Ascending aorta (tissue), 2 donors: ENCODE data around the gene SPATA4. TPM values are rescaled to one million over a fixed set of nuclear protein-coding genes. Genes with fewer than 3 reads are reported as not detected.

Experiments
- DNase-seq, 2 donors: peaks; one replicate each; pipeline ENCODE4 v3.0.0-alpha.2; 2019; ENCODE audit warnings: low spot score in 2 of 2
- H3K27ac ChIP-seq, 2 donors: fragments of 200-600 bp; sonication (generic); one replicate each; pipeline ENCODE4 v1.5.1; 2016 to 2017; ENCODE audit warnings: mild to moderate bottlenecking in 1 of 2
- H3K27me3 ChIP-seq: fragments of 200-600 bp; sonication (generic); one replicate; pipeline ENCODE4 v1.5.1; 2017
- H3K36me3 ChIP-seq, 2 donors: fragments of 200-600 bp; sonication (generic); one replicate each; pipeline ENCODE4 v1.5.1; 2016
- H3K4me1 ChIP-seq, 2 donors: fragments of 200-600 bp; sonication (generic); one replicate each; pipeline ENCODE4 v1.5.1; 2016 to 2017; ENCODE audit warnings: mild to moderate bottlenecking in 1 of 2
- H3K4me3 ChIP-seq, 2 donors: fragments of 200-600 bp; sonication (generic); one replicate each; pipeline ENCODE4 v1.5.1; 2016 to 2017; ENCODE audit warnings: mild to moderate bottlenecking in 1 of 2
- H3K9me3 ChIP-seq, 2 donors: fragments of 200-600 bp; sonication (generic); one replicate each; pipeline ENCODE4 v1.5.1; 2016
- intact Hi-C: fragments of 100-400 bp; cut with DNase I; formaldehyde crosslinking; loops from one replicate; pipeline ENCODE4 v1.15.1; 2023
- total RNA-seq: library from RNA; depleted of rRNA; stranded (reverse); fragments of >200 nt; gene quantifications from one replicate; pipeline ENCODE4 v1.1.0, GENCODE V29; 2016
- TF ChIP-seq, protein P1 (sequence below), 3 experiments: fragments of 200-600 bp in 2 of 3; fragments of 450-650 bp in 1 of 3; sonication (generic) in 2 of 3; IDR thresholded peaks; one replicate each; pipeline ENCODE4 v1.5.1; 2016 to 2019; ENCODE audit warnings: antibody characterized with exemption in 3 of 3, mild to moderate bottlenecking in 1 of 3, moderate library complexity in 1 of 3

The SPATA4 gene
- total RNA-seq, 1 donor from 2014 or later, result not detected

DNA sequence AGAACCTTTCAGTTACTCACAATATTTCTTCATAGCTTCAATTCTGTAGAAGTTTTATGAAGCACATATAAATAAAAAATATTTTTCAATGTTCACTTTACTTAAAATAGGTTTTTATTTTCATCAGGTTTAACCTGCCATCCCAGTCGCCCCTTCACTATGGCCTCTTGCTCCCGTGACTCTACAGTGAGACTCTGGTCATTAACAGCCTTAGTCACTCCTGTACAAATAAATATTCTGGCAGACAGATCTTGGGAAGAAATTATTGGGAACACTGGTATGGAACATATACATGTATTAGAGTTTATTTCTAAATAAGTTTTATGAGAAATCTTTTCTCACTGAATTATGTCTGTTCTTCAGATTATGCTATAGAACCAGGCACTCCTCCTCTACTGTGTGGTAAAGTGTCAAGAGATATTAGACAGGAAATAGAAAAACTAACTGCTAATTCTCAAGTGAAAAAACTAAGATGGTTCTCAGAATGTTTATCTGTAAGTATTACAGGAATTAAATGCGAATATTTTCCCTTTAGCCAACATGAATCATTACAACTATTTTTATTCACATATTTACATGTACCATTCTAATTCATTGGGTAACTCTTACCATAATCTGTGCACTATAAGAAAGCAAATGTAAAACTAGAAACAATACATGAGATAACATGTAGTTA, 45.6 kb downstream of the SPATA4 start:
- DNase-seq, result no peak
- TF ChIP-seq, protein P1, sequence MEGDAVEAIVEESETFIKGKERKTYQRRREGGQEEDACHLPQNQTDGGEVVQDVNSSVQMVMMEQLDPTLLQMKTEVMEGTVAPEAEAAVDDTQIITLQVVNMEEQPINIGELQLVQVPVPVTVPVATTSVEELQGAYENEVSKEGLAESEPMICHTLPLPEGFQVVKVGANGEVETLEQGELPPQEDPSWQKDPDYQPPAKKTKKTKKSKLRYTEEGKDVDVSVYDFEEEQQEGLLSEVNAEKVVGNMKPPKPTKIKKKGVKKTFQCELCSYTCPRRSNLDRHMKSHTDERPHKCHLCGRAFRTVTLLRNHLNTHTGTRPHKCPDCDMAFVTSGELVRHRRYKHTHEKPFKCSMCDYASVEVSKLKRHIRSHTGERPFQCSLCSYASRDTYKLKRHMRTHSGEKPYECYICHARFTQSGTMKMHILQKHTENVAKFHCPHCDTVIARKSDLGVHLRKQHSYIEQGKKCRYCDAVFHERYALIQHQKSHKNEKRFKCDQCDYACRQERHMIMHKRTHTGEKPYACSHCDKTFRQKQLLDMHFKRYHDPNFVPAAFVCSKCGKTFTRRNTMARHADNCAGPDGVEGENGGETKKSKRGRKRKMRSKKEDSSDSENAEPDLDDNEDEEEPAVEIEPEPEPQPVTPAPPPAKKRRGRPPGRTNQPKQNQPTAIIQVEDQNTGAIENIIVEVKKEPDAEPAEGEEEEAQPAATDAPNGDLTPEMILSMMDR (IDR thresholded peaks at IDR 0.05), result no peak
- Histone ChIP-seq H3K9me3 (no peaks in the 10 kb centered on the region), H3K27me3 (no peaks in the 10 kb centered on the region), H3K4me1 (no peaks in the 10 kb centered on the region), H3K27ac (no peak overlapping the region), H3K4me3 (no peak overlapping the region), H3K36me3 (no peaks in the 10 kb centered on the region)
- intact Hi-C loops, result loop anchor here (1.0 to 5.0 kb wide), 2 partner anchors 37 to 191 kb away; no protein-coding TSS in a partner anchor

DNA sequence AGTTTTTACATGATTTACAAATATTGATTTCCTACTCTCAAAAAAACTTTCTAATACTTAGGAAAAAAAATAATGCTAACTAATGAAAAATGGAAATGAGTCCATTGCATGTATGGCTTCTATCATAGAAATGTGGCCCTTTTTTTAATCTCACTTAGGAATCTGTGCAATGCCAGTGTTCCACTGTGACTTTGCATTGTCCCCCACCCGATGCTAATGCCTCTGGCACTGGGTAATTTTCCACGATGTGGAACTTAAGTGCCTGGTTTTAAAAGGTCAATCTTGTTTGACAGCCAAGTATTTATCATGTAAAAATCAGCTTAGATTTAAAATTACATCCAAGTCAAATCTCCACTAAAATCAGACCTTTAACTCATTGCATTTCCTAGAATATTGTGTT, 53.1 kb downstream of the SPATA4 start:
- intact Hi-C loops, result no loop called here
- TF ChIP-seq, protein P1 (IDR thresholded peaks at IDR 0.05), result no peak
- H3K4me3 ChIP-seq, result no peak overlapping the region
- H3K27ac ChIP-seq, result no peak overlapping the region
- H3K4me1 ChIP-seq, result no peaks in the 10 kb centered on the region
- H3K9me3 ChIP-seq, result no peaks in the 10 kb centered on the region
- no peaks in the 10 kb centered on the region for H3K27me3 ChIP-seq
- no peak for DNase-seq
- H3K36me3 ChIP-seq, result no peaks in the 10 kb centered on the region

DNA sequence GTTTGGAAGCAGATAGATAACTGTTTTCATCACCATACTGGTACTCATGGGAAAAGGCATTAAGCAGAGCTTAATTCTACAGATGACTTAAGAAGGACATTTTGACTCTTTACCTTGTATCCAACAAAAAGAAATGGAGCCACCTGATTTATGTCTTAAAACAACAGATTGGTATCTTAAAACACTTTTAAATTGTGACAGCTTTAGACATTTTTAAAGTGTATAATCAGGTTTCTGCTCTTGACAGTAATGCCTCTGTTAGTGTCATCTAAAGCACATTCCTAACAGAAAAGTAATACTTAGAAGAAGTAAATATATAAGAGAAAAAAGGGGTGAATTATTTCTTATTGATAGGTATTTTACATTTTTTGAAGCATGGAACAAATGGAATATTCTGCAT, 55.9 kb downstream of the SPATA4 start:
- no peak overlapping the region for H3K4me3 ChIP-seq
- no peak for DNase-seq
- H3K27ac ChIP-seq, result no peak overlapping the region
- H3K36me3 ChIP-seq, result no peaks in the 10 kb centered on the region
- no peaks in the 10 kb centered on the region for H3K27me3 ChIP-seq
- intact Hi-C loops, result no loop called here
- TF ChIP-seq, protein P1 (IDR thresholded peaks at IDR 0.05), result no peak
- H3K4me1 ChIP-seq, result no peaks in the 10 kb centered on the region
- H3K9me3 ChIP-seq, result no peaks in the 10 kb centered on the region

DNA sequence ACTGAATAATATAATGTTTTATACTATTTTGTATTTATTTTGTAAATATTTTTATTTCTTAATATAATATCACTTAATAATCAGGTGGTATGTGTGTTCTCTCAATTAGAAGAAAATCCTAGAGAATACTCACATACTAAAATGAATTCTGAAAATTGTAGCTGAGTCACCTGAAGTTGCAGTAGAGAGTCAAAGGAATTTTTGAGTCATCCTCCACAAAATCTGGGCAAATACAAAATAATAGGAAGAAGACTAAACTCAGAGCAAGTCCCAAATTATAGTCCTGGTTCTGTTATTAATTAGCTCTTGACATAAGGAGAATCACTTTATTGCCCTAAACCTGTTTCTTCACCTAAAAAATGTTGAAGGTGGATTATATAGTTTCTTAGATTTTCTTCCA, 57.8 kb downstream of the SPATA4 start:
- H3K27ac ChIP-seq, result no peak overlapping the region
- no peaks in the 10 kb centered on the region for H3K27me3 ChIP-seq
- no peaks in the 10 kb centered on the region for H3K4me1 ChIP-seq
- H3K9me3 ChIP-seq, result no peaks in the 10 kb centered on the region
- intact Hi-C loops, result no loop called here
- no peak for DNase-seq
- TF ChIP-seq, protein P1 (IDR thresholded peaks at IDR 0.05), result no peak
- no peak overlapping the region for H3K4me3 ChIP-seq
- no peaks in the 10 kb centered on the region for H3K36me3 ChIP-seq

DNA sequence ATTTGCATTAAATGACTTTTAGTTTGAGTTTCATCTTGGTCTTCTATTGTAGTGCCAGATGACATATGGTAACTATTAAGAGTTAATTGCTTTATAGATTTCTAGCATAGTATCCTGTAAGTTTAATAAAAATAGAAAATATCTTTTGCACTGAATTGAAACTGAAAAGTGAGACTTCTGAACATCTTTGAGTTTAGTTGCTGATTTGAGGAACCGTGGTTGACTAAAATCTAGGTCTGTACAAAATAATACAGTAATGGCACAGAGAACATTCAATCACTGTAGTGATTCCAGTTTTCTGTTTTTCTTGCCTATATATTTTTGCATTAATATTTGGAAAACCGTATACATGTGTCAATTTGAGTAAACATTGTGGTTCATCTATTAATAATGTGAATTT, 60.7 kb downstream of the SPATA4 start:
- no peak overlapping the region for H3K4me3 ChIP-seq
- no peak for DNase-seq
- no peaks in the 10 kb centered on the region for H3K36me3 ChIP-seq
- H3K27ac ChIP-seq, result no peak overlapping the region
- TF ChIP-seq, protein P1 (IDR thresholded peaks at IDR 0.05), result no peak
- intact Hi-C loops, result no loop called here
- no peaks in the 10 kb centered on the region for H3K27me3 ChIP-seq
- no peaks in the 10 kb centered on the region for H3K4me1 ChIP-seq
- no peaks in the 10 kb centered on the region for H3K9me3 ChIP-seq

Other genes starting within 250 kb of the SPATA4 start
- gene WDR17, start 129.7 kb downstream of the SPATA4 start, total RNA-seq, result 3.4 TPM
- not detected for gene ASB5, start 73.6 kb upstream of the SPATA4 start, total RNA-seq
- 57.4 TPM for gene SPCS3, start 124.4 kb upstream of the SPATA4 start, total RNA-seq